GM19238 (cell line): ENCODE data around the gene OR6S1.
"Not testable (repeated sequence)": the region's sequence is repeated elsewhere in the genome, so short reads cannot be mapped to it uniquely, and the experiment has no call there.

Experiments used
- DNase-seq: peaks from one replicate; pipeline ENCODE4 v3.0.0; 2011; ENCODE audit warnings: low spot score; ENCODE audit not compliant: insufficient read length

Gene OR6S1

DNA sequence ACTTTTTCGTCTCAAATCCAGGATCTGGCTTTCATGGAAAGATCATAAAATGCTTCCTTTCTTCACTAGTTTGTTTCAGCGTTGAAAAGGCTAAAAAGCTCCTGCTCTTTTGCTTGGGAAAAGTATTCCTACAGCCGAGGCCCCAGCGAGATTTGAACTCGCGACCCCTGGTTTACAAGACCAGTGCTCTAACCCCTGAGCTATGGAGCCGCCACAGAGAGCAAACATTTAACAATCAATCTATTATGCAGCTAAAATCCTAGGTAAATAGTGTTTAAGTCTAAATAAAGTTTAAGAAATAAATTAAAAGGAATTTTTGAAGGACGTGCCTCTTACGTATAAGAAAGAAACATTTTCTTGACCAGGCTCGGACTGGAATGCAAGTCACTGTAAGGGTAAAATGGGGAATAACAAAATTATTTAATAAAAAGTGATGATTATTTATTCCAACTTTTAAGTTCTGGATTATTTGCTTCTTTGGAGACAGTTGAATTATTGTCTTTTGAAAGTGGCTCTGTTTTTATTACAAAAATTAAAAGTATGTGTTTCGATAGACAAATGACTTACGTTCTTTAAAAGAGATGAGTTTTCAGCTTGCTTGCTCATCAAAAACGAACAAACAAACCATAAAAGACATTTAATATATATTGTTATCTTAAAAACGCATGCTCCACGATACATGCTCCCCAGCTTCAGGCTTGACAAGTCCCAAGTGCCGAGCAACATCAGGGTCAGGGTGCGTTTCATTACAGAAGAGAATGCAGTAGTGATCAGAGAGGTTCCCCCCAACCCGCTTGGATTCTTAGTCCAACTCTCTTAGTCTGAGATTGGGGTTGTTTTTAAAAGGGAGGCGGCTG lies 10.2 kb downstream of the OR6S1 start:
- no peak for DNase-seq

DNA sequence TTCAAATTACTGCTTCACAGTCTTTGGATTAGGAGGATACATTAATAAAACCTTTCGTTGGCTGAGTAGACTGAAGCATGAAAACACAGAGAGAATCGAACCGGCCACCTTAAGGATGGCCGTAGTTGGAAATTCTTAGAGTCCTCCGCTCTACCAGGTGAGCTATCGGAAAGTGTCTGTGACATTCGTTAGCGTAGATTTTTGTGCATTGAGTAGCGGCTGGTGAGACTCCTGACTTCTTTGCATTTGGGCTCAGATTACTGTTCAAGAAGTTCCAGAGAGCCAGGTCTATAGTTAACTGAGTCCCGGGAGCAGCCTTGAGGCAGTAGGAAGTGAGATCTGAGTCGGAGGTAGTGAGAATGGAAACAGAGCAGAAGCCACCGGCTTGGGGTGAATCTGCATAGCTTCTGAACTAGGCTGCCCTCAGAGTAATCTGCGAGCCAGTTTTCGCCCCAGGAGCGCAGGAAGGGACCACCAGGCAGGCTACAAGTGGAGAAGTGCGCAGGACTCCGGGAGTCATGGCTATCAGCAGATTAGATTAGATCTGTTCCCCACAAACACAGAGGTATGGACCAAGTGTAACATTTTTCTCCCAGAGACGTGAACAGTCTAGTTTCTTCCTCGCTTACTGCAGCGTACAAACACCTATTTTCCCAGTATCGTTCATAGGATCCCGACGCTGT lies 11.0 kb downstream of the OR6S1 start:
- no peak for DNase-seq

DNA sequence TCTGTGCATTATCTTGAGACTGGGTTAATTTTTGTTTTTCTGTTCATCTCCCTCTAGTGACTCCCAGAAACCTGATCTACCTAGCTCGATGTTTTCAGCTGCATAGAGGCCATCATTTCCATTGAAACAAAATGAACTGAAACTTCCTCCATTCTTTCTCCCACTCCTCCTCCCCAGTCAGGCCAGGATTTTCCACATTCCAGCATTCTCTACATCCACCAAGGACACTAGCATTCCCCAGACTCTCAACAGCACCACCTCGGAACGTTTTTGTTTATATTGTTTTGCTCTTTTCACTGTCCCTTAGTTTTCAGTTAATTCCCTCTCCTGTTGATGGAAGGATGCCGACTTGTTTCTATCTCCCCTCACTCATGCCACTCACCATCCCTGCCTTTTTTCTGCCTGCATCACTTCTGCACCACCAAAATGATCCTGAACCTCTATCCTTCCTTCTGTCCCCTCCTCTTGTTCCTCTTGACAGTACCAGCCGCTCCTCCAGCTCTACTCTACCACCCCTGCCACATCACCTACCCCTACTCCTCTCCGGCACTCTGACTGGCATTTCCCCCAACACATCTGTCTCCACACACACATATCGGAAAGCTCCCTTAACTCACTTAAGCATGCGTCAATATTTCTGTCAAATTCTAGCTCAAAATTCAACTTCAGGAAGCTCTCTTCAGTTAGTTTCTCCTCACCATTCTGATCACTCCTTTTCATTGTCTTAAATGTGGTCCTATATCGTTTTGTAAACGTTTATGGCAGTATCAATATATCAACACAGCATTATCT lies 13.2 kb downstream of the OR6S1 start:
- DNase-seq, result no peak

DNA sequence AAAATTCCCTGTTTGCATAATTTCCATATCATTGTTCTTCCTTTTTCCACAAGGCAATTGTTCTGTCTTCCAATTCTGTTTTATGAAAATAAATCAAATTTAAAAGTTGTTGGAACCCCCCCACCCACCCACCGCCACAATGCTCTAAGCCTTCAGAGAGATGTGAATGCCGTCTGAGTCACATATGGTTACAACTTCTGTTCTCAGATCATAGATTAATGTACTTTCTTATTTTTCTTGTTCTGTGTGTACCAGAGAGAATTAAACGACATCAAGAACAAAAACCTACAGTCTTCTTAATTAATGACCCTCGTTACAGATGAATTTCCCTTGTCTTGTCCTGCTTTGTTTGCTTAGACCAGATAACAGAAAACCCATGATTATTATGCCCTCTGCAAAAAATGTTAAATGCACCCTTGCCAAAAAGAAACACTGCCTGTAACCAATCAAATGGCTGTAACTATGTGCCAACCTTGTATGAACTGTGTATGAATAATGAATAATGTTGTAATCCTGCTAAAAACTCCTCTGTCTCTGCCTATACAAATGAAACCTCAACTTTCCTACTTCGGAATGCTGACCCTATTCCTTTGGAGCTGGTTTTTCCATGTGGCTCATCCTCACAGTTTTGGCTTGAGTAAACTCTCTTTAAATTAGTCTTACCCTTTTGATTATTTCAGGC lies 14.0 kb downstream of the OR6S1 start:
- DNase-seq, result no peak

DNA sequence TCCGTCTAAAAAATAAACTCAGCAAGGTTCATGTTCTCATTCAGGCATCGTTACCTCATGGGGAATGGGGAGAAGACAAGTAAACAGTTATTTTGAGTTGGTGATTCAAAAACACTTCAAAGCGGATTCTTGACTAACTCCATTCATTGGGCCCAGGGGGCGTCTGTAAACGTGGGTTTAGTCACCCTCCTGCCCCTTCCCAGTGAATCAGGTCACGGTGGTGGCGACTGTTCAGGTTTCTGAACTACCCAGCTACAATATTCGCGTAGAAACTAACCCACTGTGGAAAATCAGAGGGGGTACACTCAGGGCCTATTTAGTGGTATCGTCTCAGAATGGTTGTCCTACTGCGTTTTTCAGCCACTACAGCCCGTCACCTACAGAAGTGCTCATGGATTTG lies 15.2 kb downstream of the OR6S1 start:
- no peak for DNase-seq

DNA sequence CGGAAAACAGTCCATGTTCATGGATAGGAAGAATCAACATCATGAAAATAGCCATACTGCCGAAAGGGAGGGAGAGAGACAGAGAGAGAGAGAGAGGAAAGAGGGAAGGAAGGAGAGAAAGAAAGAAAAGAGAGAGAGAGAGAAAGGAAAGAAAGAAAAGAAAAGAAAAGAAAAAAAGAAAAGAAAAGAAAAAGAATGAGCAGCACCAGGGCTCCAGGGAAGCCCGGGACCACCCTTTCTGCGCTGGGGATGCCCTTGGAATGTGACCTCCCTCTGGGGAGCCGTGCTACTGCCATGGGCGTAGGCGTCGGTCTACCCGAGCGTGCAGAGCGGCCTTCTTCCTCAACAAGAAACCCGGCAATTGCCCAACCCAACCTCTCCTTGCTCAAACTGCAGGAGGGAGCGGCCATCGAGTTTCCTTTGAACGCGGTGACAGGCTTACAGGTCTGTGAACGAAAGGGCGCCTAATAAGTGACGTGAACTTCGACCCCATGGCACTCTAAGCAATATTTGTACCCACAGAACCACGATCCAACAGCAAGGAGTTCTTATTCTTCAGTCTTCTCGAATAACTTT lies 16.9 kb downstream of the OR6S1 start:
- DNase-seq, result no peak

DNA sequence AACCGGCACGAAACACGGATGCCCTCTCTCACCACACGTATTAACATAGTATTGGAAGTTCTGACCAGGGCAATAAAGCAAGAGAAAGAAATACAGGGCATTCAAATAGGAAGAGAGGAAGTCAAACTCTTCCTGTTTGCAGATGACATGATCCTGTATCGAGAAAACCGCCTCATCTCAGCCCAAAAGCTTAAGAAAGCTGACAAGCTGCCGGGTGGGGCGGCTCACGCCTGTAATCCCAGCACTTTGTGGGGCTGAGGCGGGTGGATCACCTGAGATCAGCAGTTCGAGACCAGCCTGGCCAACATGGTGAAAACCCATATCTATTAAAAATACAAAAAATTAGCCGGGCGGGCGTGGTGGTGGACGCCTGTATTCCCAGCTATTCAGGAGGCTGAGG lies 17.7 kb downstream of the OR6S1 start:
- DNase-seq, result no peak

DNA sequence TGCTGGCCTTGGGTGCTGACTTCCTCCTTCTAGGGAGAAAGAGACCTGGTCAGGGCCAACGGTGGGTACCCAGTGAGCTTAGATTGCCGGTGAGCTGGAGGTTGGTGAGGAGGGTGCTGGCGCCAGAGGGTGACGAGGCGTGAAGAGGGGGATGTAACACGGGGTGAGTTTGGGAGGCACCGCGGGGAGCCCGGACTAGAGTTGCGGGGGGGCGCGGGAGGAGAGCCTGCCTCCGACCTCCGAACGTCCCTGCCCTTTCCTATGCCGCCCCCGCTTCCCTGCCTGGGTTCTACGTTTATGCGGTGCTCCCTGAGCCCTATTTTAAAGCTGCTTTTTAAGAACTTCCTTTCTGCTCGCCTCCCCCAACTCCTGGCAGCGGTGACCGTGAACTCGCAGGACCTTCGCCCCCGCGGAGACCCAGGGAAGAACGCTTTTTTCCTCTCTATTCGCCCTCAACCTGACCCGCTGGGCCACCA lies 18.6 kb downstream of the OR6S1 start:
- DNase-seq, result no peak

DNA sequence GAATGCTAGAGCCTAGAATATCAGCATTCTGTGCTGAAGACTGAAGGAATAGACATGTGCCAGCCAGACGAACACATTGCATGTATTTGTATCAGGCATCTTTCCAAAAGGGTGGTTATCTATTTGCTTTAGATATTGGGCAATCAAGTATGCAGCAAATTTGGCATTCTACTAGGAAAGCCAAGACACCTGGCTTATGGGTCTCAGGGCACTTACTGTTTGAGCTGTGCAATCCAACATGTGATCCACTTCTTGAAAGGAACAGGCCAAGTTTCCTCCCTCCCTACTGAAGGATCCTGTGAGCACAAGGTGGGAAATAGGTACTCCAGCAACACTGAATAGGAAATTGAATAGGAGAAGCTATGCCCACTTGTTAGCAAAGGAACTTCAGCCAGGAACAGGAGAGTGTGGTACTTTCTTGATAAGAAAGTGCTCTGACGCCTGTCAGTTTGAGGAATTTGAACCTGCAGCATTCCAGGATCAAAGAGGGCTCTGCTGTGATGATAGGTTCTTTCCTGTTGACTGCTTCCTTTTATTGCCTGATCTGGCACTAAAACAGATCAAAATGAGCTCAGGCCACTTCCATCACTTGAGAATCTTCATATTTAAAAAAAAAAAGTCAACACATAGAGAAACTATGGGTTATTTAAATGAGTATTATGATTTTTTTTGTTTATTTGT lies 20.6 kb downstream of the OR6S1 start:
- DNase-seq, result no peak

DNA sequence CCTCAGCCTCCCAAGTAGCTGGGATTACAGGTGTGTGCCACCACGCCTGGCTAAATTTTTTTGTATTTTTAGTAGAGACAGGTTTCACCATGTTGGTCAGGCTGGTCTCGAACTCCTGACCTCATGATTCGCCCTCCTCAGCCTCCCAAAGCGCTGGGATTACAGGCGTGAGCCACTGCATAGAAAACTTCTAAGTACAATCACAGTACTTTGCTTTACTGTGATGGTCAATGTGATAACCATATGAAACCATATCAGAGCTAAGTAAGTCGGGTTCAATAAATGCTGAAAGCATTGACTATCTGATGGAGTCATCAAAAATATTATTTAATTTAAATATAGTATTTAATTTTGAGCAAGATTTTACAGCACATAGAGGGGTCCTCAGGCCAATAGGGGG lies 21.8 kb downstream of the OR6S1 start:
- not testable (repeated sequence) for DNase-seq

DNA sequence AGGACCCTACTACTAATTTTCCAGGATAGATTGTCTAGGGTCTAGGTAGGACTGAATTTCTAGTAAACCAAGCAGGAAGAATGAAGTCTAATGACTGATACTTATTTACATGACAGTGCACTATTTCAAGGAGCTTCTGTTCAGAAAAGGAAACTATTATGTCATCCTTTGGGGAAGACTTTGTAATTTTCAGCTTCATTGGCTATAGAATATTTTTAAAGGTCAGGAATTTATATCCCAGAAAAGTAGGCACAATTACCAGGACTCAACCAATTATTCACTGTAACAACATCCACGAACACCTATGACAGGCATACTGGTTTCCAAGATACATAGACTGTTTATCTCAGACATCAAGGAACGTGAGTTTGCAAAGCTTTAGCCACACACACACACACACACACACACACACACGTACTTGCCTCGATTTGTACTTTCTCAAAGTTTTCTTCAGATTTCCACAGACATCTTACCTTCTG lies 23.2 kb downstream of the OR6S1 start:
- DNase-seq, result no peak

DNA sequence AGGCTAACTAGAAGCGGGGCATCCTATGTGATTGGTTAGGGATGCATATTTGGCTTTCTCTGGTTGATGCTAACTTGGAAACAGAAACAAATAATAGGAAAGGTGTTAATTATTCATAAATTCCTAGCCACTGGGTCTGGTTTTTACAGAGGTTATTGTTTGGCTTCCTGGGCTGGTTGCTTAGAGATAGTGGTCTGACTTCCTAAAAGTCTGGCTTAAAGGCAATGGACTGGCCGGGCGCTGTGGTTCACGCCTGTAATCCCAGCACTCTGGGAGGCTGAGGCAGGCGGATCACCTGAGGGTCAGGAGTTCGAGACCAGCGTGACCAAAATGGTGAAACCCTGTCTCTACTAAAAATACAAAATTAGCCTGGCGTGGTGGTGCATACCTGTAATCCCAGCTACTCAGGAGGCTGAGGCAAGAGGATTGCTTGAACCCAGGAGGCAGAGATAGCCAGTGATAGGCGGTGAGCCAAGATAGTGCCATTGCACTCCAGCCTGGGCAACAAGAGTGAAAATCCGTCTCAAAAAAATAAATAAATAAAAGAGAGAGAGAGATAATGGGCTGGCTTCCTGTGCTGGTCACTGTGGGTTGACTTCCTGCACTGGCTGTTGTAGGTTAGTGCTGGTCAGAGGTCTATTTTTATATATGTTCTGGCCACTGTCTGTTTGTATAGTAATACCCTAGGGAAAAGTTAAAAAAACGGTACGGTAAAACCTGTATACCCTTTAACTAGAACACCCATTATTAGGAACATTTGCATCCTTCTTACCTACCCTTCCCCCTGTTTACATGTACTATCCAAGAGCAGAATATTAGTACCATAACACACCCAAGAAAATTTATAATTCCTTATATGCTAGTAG lies 24.1 kb downstream of the OR6S1 start:
- DNase-seq, result no peak

DNA sequence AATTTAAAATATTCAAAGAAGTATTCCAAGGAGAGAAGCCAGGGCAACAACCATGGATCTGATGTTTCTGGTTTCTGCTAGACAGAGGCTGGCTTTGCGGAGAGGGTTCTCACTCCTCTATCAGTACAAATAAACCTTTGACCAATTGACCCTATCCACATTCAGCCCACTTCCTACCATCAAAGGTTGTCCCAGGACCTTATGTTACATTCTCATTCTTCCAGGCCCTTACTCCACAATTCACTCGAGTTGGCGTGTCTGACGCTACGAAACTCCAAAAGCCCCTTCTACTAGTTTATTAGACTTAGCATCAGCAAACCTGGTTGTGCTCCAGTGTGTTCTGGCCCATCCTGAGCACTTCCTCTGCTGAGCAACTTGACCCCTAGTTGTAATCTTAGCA lies 25.5 kb downstream of the OR6S1 start:
- DNase-seq, result no peak

DNA sequence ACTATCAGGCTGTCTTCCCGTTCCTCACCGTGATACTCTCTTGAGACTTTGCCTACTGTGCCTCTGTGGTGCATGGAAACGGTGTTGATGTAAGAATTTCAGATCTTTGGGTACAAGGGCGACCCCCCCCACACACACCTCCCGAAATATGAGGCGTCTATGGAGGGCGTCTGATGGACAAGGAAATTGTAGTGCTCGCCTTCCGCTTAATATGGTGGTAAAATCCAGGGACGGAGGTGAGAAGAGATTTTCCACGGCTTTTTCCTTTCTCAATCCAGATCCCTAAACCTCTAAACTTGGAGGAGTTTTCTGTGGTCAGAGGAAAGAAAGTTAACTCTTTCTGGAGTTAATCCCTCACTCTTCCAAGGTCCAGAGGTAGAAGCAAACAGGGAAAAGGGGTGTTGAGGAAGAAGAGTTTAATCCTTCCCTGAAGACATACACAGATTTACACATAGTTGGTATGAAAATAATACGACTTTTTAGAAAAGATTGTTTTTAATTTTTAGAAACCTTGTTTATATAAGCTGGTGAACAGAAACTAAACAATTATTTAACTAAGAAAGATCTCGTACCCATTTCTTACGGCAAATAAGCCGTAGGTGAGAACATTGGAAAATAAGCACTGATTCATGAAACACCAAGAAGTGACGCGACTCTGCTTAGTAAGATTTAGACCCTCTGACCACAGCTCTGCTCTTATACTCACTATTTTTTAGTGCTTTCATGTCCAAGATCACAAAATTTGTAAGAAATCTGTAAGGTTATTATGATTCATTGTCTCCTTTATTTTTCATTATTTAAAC lies 27.3 kb downstream of the OR6S1 start:
- DNase-seq, result no peak

DNA sequence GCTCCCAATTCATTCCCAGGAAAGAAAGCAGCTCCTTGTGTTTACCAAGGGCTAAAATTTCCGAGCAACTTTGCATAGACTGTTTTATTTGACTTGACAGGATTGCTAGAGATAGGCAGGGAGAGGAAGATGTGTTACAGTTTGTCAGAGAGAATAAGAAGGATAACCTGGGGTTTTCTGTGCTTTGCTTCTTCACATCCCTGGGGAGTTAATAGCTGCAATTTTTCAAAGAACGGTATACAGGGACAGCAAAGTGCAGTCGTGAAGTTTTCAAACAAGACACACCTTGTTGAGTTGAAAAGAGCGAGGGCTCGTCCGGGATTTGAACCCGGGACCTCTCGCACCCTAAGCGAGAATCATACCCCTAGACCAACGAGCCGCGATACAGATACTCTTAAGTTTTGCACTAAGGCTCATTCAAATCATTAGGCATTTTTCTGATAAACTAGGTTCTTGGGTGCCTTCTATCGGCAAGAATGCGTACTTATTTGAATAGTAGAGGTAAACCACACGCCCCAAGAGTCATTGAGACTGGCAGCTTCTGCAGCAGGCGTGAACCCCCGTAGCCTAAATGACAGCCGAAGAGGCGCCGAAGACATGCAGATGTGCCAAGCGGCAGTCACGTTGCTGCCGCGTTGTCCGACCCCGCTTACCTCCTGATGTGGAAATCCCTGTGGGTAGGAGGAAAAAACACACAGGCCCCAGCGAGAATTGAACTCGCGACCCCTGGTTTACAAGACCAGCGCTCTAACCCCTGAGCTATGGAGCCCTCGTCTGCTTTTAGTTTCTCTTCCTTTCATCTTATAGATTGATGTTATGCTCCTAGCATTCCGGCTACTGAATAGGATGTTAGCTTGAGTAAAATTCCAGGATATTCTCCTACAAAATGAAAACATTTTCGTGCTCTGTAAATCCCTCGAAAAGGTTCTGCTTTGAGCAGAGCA lies 28.1 kb downstream of the OR6S1 start:
- DNase-seq, result no peak

DNA sequence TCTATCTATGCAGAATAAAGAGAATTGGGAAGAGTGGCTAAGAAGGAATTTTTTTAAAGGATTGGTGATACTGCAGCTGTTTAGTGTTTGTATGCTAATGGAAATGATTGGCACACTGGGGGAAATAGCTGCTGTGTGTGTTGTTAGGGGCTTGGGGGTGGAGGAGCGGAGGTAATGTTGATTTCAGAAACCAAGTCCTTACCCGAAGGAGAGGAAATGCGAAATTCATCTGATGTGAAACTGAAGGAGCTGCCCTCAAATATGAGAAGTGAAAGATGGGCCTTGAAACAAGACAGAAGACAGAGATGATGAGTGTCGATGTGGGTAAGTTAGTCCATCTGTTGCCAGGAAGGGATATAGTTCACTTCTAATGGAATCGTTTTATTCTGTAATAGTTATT lies 29.1 kb downstream of the OR6S1 start:
- DNase-seq, result no peak

DNA sequence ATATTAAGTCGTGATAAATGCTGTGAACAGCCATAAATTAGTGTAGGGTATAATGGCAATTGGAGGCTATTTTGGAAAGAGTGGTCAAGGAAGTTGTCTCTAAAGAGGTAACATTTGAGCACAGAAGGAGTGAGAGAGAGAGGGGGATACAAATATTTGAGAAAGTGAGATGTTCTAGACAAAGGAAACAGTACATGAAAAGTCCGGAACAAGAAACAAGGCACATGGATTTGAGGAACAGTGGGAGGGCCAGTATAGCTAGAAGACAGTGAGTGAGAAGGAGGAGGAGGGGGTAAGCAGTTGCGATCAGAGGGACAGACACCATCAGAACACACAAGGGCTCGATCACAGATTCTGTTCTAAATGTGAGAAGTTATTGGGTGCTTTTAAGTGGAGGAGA lies 30.2 kb downstream of the OR6S1 start:
- DNase-seq, result no peak
